ENCODE measurements around the gene DNAH2. TPM values are rescaled to one million over a fixed set of nuclear protein-coding genes. Genes with fewer than 3 reads are reported as not detected.

The DNAH2 gene
- total RNA-seq, 1 donor from 2014 or later, result 0.72 TPM

DNA sequence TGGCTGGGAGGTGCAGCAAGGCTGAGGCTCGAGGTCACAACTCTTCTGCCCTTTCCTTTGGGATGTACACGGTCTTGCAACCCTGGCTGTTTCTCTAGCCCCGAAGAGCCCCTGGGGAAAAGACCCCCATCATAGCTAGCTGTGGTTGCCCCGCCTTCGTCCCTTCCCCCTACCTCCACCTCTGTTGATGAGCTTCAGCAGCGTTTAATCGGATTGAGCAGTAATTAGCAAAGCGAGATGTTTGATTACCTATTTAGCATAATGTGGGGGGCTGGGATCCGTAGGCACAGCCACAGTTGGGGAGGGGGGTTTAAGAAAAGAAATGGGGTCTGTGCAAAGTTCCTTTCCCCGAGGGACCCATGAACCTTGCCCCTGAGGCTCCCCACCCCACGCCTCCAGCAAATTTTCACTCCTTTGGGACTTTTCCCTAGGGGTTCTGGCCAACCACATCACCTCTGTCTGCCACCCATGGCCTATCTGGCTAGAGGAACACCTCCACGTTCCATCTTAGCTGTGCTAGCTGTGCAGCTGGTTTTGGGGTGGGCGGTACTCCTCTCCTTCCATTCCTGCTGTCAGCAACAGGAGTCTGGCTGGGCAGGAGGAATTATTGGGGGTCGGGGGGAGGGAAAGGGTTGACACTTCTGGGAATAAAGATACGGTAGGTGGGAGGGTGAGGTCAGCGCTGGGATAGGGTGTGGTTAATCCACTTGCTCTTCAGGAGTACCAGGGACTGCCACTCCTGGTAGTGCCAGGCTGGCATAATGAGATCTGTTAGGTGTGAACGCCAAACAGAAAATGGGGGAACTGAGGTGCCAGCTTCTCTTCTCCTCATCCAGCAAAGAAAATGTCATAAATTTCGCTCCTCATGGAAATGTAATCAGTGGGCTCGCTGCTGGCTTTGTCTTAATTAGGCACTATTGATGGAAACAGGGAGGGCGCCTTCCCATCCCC is 1.3 kb upstream of the DNAH2 start:
- no peaks in the 10 kb centered on the region for H3K9me3 Mint-ChIP-seq (ENCODE audit: unreplicated experiment)

DNA sequence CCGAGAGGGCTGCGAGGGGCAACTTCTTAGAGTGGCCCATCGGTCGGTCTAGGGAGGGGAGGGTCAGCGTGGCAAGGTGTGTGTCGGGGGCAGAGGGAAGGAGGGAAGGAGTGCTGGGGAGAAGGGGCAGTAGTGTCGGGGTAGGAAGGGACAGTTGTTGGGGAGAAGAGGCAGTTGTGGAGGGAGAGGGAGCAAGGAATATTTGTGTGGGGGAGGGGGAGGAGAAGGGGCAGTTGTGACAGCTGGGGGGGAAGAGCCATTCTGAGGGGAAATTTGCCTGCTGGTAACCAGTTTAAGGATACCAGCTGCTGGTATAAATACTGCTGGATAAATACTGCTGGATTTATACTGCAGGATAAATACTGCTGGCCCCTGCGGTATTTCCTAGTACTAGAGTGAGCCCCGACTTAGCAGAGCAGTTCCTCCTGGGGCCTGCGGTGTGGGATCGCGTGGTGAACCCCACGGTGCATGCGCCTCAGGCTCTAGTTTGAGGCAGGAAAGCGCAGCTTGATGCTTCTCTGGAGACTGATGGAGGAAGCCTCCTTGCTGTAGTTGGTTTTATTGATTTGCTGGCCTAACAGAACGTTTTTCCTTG is 309 bp downstream of the DNAH2 start:
- no peak for DNase-seq (ENCODE audit: low spot score)
- no peaks in the 10 kb centered on the region for H3K9me3 Mint-ChIP-seq (ENCODE audit: unreplicated experiment)
- TF ChIP-seq, protein P1, sequence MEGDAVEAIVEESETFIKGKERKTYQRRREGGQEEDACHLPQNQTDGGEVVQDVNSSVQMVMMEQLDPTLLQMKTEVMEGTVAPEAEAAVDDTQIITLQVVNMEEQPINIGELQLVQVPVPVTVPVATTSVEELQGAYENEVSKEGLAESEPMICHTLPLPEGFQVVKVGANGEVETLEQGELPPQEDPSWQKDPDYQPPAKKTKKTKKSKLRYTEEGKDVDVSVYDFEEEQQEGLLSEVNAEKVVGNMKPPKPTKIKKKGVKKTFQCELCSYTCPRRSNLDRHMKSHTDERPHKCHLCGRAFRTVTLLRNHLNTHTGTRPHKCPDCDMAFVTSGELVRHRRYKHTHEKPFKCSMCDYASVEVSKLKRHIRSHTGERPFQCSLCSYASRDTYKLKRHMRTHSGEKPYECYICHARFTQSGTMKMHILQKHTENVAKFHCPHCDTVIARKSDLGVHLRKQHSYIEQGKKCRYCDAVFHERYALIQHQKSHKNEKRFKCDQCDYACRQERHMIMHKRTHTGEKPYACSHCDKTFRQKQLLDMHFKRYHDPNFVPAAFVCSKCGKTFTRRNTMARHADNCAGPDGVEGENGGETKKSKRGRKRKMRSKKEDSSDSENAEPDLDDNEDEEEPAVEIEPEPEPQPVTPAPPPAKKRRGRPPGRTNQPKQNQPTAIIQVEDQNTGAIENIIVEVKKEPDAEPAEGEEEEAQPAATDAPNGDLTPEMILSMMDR (IDR thresholded peaks at IDR 0.05; ENCODE audit: unreplicated experiment), result no peak
- H3K27me3 Mint-ChIP-seq (ENCODE audit: unreplicated experiment), result peaks cover 2% of the 10 kb centered on the region
- H3K4me1 Mint-ChIP-seq (ENCODE audit: unreplicated experiment), result peaks cover 33% of the 10 kb centered on the region
- peak overlapping the region; percentile 52 for H3K27ac Mint-ChIP-seq (ENCODE audit: unreplicated experiment)
- peak overlapping the region; percentile 84 for H3K4me3 Mint-ChIP-seq (ENCODE audit: unreplicated experiment)
- no peaks in the 10 kb centered on the region for H3K36me3 Mint-ChIP-seq (ENCODE audit: low read depth, unreplicated experiment)

More for the DNA sequence above, 1.3 kb upstream of the DNAH2 start:
- Mint-ChIP-seq H3K36me3 (ENCODE audit: low read depth, unreplicated experiment) (peaks cover 4% of the 10 kb centered on the region), H3K4me3 (ENCODE audit: unreplicated experiment) (peak overlapping the region; percentile 90), H3K27ac (ENCODE audit: unreplicated experiment) (peak overlapping the region; percentile 74), H3K27me3 (ENCODE audit: unreplicated experiment) (peaks cover 6% of the 10 kb centered on the region), H3K4me1 (ENCODE audit: unreplicated experiment) (peaks cover 38% of the 10 kb centered on the region)
- TF ChIP-seq, protein P1 (IDR thresholded peaks at IDR 0.05; ENCODE audit: unreplicated experiment), result no peak
- DNase-seq (ENCODE audit: low spot score), result no peak

DNA sequence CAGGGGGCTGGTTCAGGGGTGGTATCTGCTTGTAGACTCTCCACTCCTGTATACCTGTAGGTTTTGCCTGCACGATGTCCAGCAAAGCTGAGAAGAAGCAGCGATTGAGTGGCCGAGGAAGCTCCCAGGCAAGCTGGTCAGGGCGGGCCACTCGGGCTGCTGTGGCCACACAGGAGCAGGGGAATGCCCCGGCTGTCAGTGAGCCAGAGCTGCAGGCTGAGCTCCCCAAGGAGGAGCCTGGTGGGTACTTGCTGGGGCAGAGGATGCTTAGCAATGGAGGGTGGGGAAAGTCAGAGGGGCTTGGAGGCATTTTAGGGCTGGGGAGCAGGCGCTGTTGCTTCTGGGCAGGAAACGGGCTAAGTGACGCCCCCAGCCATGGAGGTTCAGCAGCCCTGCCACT is 2.1 kb downstream of the DNAH2 start:
- H3K27me3 Mint-ChIP-seq (ENCODE audit: unreplicated experiment), result peaks cover 2% of the 10 kb centered on the region
- H3K27ac Mint-ChIP-seq (ENCODE audit: unreplicated experiment), result peak overlapping the region; percentile 87
- no peak for DNase-seq (ENCODE audit: low spot score)
- H3K9me3 Mint-ChIP-seq (ENCODE audit: unreplicated experiment), result no peaks in the 10 kb centered on the region
- TF ChIP-seq, protein P1 (IDR thresholded peaks at IDR 0.05; ENCODE audit: unreplicated experiment), result no peak
- no peak overlapping the region for H3K4me3 Mint-ChIP-seq (ENCODE audit: unreplicated experiment)
- peaks cover 27% of the 10 kb centered on the region for H3K4me1 Mint-ChIP-seq (ENCODE audit: unreplicated experiment)
- no peaks in the 10 kb centered on the region for H3K36me3 Mint-ChIP-seq (ENCODE audit: low read depth, unreplicated experiment)

DNA sequence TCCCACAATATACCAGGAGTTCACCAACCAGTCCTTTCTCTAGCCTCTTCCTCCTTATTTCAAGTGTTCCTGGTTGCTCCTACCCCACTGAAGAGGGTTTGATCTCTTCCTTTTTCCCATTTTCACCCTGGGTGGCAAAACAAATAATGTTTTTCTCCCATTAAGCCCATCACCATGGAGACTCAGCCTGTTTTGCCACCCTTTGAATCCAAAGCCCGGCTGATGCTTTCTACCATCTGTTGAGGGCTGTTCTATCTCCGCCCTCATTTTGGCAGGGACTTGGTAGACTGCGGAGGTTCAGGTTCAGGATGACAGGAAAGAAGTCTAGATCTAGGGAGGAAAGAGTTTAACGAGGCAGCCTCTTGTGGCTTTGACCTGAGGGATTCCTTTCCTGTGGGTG is 2.6 kb downstream of the DNAH2 start:
- H3K9me3 Mint-ChIP-seq (ENCODE audit: unreplicated experiment), result no peaks in the 10 kb centered on the region
- peak overlapping the region; percentile 17 for H3K4me3 Mint-ChIP-seq (ENCODE audit: unreplicated experiment)
- peaks cover 2% of the 10 kb centered on the region for H3K27me3 Mint-ChIP-seq (ENCODE audit: unreplicated experiment)
- no peak for DNase-seq (ENCODE audit: low spot score)
- H3K27ac Mint-ChIP-seq (ENCODE audit: unreplicated experiment), result peak overlapping the region; percentile 87
- H3K36me3 Mint-ChIP-seq (ENCODE audit: low read depth, unreplicated experiment), result no peaks in the 10 kb centered on the region
- TF ChIP-seq, protein P1 (IDR thresholded peaks at IDR 0.05; ENCODE audit: unreplicated experiment), result no peak
- H3K4me1 Mint-ChIP-seq (ENCODE audit: unreplicated experiment), result peaks cover 27% of the 10 kb centered on the region

DNA sequence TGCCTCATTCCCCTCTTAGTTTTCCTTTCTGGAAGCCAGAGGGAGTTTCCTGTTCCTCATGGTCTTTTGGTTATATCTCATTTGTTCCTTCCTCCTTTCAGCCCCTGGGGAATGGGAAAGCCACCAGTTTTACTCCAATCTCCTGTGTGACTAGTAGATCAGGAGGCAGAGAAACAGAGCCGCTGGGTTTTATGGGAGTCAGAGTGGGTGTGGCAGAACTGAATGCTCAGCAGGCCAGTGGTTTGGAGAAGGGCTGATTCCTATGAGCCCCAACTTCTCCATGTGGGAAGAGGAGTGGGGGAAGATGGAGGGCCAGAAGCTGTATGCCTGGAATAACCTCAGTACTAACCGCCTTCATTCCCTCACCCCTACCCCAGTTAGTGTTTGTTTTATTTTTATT is 4.1 kb downstream of the DNAH2 start:
- H3K4me3 Mint-ChIP-seq (ENCODE audit: unreplicated experiment), result peak overlapping the region; percentile 76
- H3K9me3 Mint-ChIP-seq (ENCODE audit: unreplicated experiment), result no peaks in the 10 kb centered on the region
- peaks cover 2% of the 10 kb centered on the region for H3K27me3 Mint-ChIP-seq (ENCODE audit: unreplicated experiment)
- H3K36me3 Mint-ChIP-seq (ENCODE audit: low read depth, unreplicated experiment), result no peaks in the 10 kb centered on the region
- DNase-seq (ENCODE audit: low spot score), result no peak
- TF ChIP-seq, protein P1 (IDR thresholded peaks at IDR 0.05; ENCODE audit: unreplicated experiment), result no peak
- peak overlapping the region; percentile 61 for H3K27ac Mint-ChIP-seq (ENCODE audit: unreplicated experiment)
- H3K4me1 Mint-ChIP-seq (ENCODE audit: unreplicated experiment), result peaks cover 23% of the 10 kb centered on the region

All from endothelial cell (in vitro differentiated cells).